Mesothelial cell of epicardium (in vitro differentiated cells): Measurements from ENCODE around the gene LRRC53. TPM values are rescaled to one million over a fixed set of nuclear protein-coding genes. Genes with fewer than 3 reads are reported as not detected.

Experiments used
- DNase-seq, 2 experiments: peaks; one replicate each; pipeline ENCODE4 v3.0.0; 2021; ENCODE audit warnings: low spot score in 2 of 2; ENCODE audit not compliant: unreplicated experiment in 2 of 2
- H3K27ac Mint-ChIP-seq: 2 replicates; pipeline ENCODE4 v1.8.0; 2021; ENCODE audit warnings: mixed read lengths
- H3K27me3 Mint-ChIP-seq: 2 replicates; pipeline ENCODE4 v1.8.0; 2021; ENCODE audit warnings: low read depth, mixed read lengths
- H3K36me3 Mint-ChIP-seq: 2 replicates; pipeline ENCODE4 v1.8.0; 2021; ENCODE audit warnings: mixed read lengths
- H3K4me1 Mint-ChIP-seq: 2 replicates; pipeline ENCODE4 v1.8.0; 2021; ENCODE audit warnings: mixed read lengths
- H3K4me3 Mint-ChIP-seq: 2 replicates; pipeline ENCODE4 v1.8.0; 2021; ENCODE audit warnings: mild to moderate bottlenecking, moderate library complexity, mixed read lengths
- H3K9me3 Mint-ChIP-seq: 2 replicates; pipeline ENCODE4 v1.8.0; 2021; ENCODE audit warnings: mixed read lengths
- CTCF ChIP-seq: fragments of 200-600 bp; sonication (generic); IDR thresholded peaks from one replicate; pipeline ENCODE4 v1.5.0; 2021; ENCODE audit warnings: antibody characterized with exemption; ENCODE audit not compliant: unreplicated experiment
- total RNA-seq: library from RNA; stranded (reverse); gene quantifications from 3 replicates; pipeline ENCODE4 v1.2.1, GENCODE V29; 2021

Gene LRRC53
- total RNA-seq, 1 donor from 2014 or later, result not detected

- Mint-ChIP-seq H3K36me3 (no peaks in the 10 kb centered on the region), H3K4me3 (no peak overlapping the region), H3K27me3 (peaks cover 10% of the 10 kb centered on the region), H3K9me3 (no peaks in the 10 kb centered on the region), H3K27ac (no peak overlapping the region), H3K4me1 (peaks cover 5% of the 10 kb centered on the region)
- no peak for DNase-seq
- TF ChIP-seq CTCF, result no peak
Observed at GRCh38 chr1:74517599-74518051, 5.2 kb upstream of the LRRC53 start.

GRCh38 chr1:74513411-74514300 lies 1.2 kb upstream of the LRRC53 start:
- H3K27me3 Mint-ChIP-seq, result peaks cover 14% of the 10 kb centered on the region
- no peak overlapping the region for H3K27ac Mint-ChIP-seq
- H3K36me3 Mint-ChIP-seq, result no peaks in the 10 kb centered on the region

GRCh38 chr1:74508449-74508848 lies 4.0 kb downstream of the LRRC53 start:
- TF ChIP-seq CTCF, result no peak
- no peak overlapping the region for H3K27ac Mint-ChIP-seq
- H3K4me3 Mint-ChIP-seq, result no peak overlapping the region

More at GRCh38 chr1:74513411-74514300, 1.2 kb upstream of the LRRC53 start:
- TF ChIP-seq CTCF, result no peak
- Mint-ChIP-seq H3K9me3 (no peaks in the 10 kb centered on the region), H3K4me3 (no peak overlapping the region), H3K4me1 (no peaks in the 10 kb centered on the region)
- no peak for DNase-seq

GRCh38 chr1:74505928-74506710 lies 6.3 kb downstream of the LRRC53 start:
- H3K27me3 Mint-ChIP-seq, result peaks cover 12% of the 10 kb centered on the region
- DNase-seq, result no peak
- H3K4me1 Mint-ChIP-seq, result no peaks in the 10 kb centered on the region
- no peaks in the 10 kb centered on the region for H3K9me3 Mint-ChIP-seq
- H3K27ac Mint-ChIP-seq, result no peak overlapping the region
- no peak for TF ChIP-seq CTCF
- no peaks in the 10 kb centered on the region for H3K36me3 Mint-ChIP-seq
- no peak overlapping the region for H3K4me3 Mint-ChIP-seq

More at GRCh38 chr1:74508449-74508848, 4.0 kb downstream of the LRRC53 start:
- H3K27me3 Mint-ChIP-seq, result peaks cover 22% of the 10 kb centered on the region
- no peaks in the 10 kb centered on the region for H3K4me1 Mint-ChIP-seq
- no peak for DNase-seq
- no peaks in the 10 kb centered on the region for H3K36me3 Mint-ChIP-seq
- H3K9me3 Mint-ChIP-seq, result no peaks in the 10 kb centered on the region

- Mint-ChIP-seq H3K4me3 (no peak overlapping the region), H3K27ac (no peak overlapping the region), H3K27me3 (peaks cover 12% of the 10 kb centered on the region), H3K36me3 (no peaks in the 10 kb centered on the region), H3K9me3 (no peaks in the 10 kb centered on the region), H3K4me1 (no peaks in the 10 kb centered on the region)
- no peak for DNase-seq
- TF ChIP-seq CTCF, result no peak
Observed at GRCh38 chr1:74504933-74505512, 7.4 kb downstream of the LRRC53 start.
